Adrenal gland (tissue), 5 donors: Measurements from ENCODE around the gene OR11H6.

Experiments used
- POLR2A ChIP-seq, 2 donors: fragments of 450-650 bp; IDR thresholded peaks; one replicate each; pipeline ENCODE4 v1.6.1; 2017; ENCODE audit warnings: antibody characterized with exemption in 2 of 2, mild to moderate bottlenecking in 2 of 2, moderate library complexity in 1 of 2
- TF ChIP-seq, protein P1 (sequence below), 6 experiments: fragments of 450-650 bp in 4 of 6; fragments of 200-600 bp in 2 of 6; sonication (generic) in 1 of 6; IDR thresholded peaks; 1 replicate in 5 of 6; 2 replicates in 1 of 6; pipeline versions ENCODE4 v1.5.1 to v1.8.0; 2016 to 2021; ENCODE audit warnings: antibody characterized with exemption in 6 of 6, mild to moderate bottlenecking in 2 of 6, moderate library complexity in 1 of 6
- donor health status: DM: no; HTN: no; CAD: no.

DNA sequence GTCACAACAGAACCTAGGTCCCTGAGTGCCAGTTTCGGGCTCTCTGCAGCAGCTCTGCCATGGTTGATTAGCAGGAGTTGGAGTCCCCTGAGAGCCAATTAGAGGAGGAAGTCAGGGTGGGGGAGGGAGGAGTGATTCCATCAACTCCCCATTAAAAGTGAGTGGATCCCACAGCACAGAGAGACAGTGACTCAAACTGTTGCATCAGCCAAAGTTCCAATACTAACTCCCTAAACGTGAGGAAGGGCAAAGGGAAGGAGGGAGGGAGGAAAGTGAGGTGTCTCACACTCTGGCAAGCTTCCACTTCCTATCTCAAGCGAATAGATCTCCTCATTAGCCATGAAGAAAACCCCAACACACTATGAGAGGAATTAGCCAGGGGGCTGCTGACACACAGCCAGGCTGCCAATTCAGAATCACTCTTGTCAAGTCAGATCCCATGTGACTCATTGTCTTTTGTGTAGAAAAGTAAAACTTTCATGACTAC lies 39.2 kb downstream of the OR11H6 start:
- TF ChIP-seq, protein P1, sequence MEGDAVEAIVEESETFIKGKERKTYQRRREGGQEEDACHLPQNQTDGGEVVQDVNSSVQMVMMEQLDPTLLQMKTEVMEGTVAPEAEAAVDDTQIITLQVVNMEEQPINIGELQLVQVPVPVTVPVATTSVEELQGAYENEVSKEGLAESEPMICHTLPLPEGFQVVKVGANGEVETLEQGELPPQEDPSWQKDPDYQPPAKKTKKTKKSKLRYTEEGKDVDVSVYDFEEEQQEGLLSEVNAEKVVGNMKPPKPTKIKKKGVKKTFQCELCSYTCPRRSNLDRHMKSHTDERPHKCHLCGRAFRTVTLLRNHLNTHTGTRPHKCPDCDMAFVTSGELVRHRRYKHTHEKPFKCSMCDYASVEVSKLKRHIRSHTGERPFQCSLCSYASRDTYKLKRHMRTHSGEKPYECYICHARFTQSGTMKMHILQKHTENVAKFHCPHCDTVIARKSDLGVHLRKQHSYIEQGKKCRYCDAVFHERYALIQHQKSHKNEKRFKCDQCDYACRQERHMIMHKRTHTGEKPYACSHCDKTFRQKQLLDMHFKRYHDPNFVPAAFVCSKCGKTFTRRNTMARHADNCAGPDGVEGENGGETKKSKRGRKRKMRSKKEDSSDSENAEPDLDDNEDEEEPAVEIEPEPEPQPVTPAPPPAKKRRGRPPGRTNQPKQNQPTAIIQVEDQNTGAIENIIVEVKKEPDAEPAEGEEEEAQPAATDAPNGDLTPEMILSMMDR (IDR thresholded peaks at IDR 0.05) = no peak
- no peak for TF ChIP-seq POLR2A (IDR thresholded peaks at IDR 0.05)
